HEK293 (cell line): ENCODE data around the gene VASP.

Experiments used
- PRDM1 ChIP-seq: fragments of 450-650 bp; formaldehyde crosslinking; IDR thresholded peaks from 2 replicates; pipeline ENCODE4; 2016; ENCODE audit warnings: missing biosample characterization, missing genetic modification characterization
- SCRT2 ChIP-seq: fragments of 450-650 bp; formaldehyde crosslinking; IDR thresholded peaks from 2 replicates; pipeline ENCODE4 v1.5.1; 2016; ENCODE audit warnings: missing biosample characterization, missing genetic modification characterization
- ZBTB17 ChIP-seq: fragments of 450-650 bp; formaldehyde crosslinking; IDR thresholded peaks from 2 replicates; pipeline ENCODE4 v1.5.1; 2016; ENCODE audit warnings: missing biosample characterization, missing genetic modification characterization
- ZFP41 ChIP-seq: fragments of 450-650 bp; formaldehyde crosslinking; IDR thresholded peaks from 2 replicates; pipeline ENCODE4 v1.5.1; 2016; ENCODE audit warnings: missing biosample characterization, missing genetic modification characterization, borderline replicate concordance
- ZNF175 ChIP-seq: fragments of 450-650 bp; formaldehyde crosslinking; IDR thresholded peaks from 2 replicates; pipeline ENCODE4 v1.5.1; 2016; ENCODE audit warnings: missing biosample characterization, missing genetic modification characterization
- ZNF184 ChIP-seq: fragments of 450-650 bp; IDR thresholded peaks from 2 replicates; pipeline ENCODE4 v1.5.1; 2018; ENCODE audit warnings: missing biosample characterization, mild to moderate bottlenecking, missing genetic modification characterization
- ZNF202 ChIP-seq: fragments of 450-650 bp; formaldehyde crosslinking; IDR thresholded peaks from 2 replicates; pipeline ENCODE4 v1.5.1; 2016; ENCODE audit warnings: missing biosample characterization, missing genetic modification characterization, borderline replicate concordance
- ZNF24 ChIP-seq: fragments of 450-650 bp; formaldehyde crosslinking; IDR thresholded peaks from 2 replicates; pipeline ENCODE4 v1.5.1; 2016; ENCODE audit warnings: missing biosample characterization, missing genetic modification characterization
- ZNF266 ChIP-seq: fragments of 450-650 bp; formaldehyde crosslinking; IDR thresholded peaks from 2 replicates; pipeline ENCODE4 v1.5.1; 2016; ENCODE audit warnings: missing biosample characterization, missing genetic modification characterization, low read depth
- ZNF366 ChIP-seq: fragments of 450-650 bp; formaldehyde crosslinking; conservative IDR thresholded peaks from 2 replicates; pipeline ENCODE4 v1.5.1; 2016; ENCODE audit warnings: missing biosample characterization, missing genetic modification characterization
- ZNF37A ChIP-seq: fragments of 450-650 bp; IDR thresholded peaks from 2 replicates; pipeline ENCODE4 v1.5.1; 2018; ENCODE audit warnings: missing biosample characterization, missing genetic modification characterization
- ZNF404 ChIP-seq: fragments of 450-650 bp; formaldehyde crosslinking; IDR thresholded peaks from 2 replicates; pipeline ENCODE4 v1.5.1; 2017; ENCODE audit warnings: missing biosample characterization, missing genetic modification characterization
- ZNF560 ChIP-seq: fragments of 450-650 bp; formaldehyde crosslinking; IDR thresholded peaks from 2 replicates; pipeline ENCODE4 v1.5.1; 2017; ENCODE audit warnings: missing biosample characterization, missing genetic modification characterization, borderline replicate concordance
- ZNF571 ChIP-seq: fragments of 450-650 bp; formaldehyde crosslinking; IDR thresholded peaks from 2 replicates; pipeline ENCODE4 v1.5.0; 2017; ENCODE audit warnings: missing biosample characterization, missing genetic modification characterization
- ZNF600 ChIP-seq: fragments of 450-650 bp; formaldehyde crosslinking; IDR thresholded peaks from 2 replicates; pipeline ENCODE4 v1.5.1; 2016; ENCODE audit warnings: missing biosample characterization, missing genetic modification characterization
- ZNF701 ChIP-seq: fragments of 450-650 bp; formaldehyde crosslinking; IDR thresholded peaks from 2 replicates; pipeline ENCODE4 v1.5.1; 2016; ENCODE audit warnings: missing biosample characterization, missing genetic modification characterization
- ZNF777 ChIP-seq: fragments of 450-650 bp; formaldehyde crosslinking; IDR thresholded peaks from 2 replicates; pipeline ENCODE4 v1.5.1; 2017; ENCODE audit warnings: missing biosample characterization, missing genetic modification characterization, borderline replicate concordance
- TF ChIP-seq, protein P1 (sequence below): fragments of 450-650 bp; formaldehyde crosslinking; IDR thresholded peaks from 2 replicates; pipeline ENCODE4 v1.5.1; 2016; ENCODE audit warnings: missing biosample characterization, missing genetic modification characterization
- TF ChIP-seq, protein P2 (sequence below): fragments of 450-650 bp; formaldehyde crosslinking; IDR thresholded peaks from 2 replicates; pipeline ENCODE4 v1.5.1; 2016; ENCODE audit warnings: missing biosample characterization, missing genetic modification characterization
- TF ChIP-seq, protein P3 (sequence below): fragments of 450-650 bp; formaldehyde crosslinking; IDR thresholded peaks from 2 replicates; pipeline ENCODE4; 2016; ENCODE audit warnings: missing biosample characterization, missing genetic modification characterization
- TF ChIP-seq, protein P4 (sequence below): fragments of 450-650 bp; formaldehyde crosslinking; IDR thresholded peaks from 2 replicates; pipeline ENCODE4 v1.5.1; 2016; ENCODE audit warnings: missing biosample characterization, missing genetic modification characterization
- TF ChIP-seq, protein P5 (sequence below): fragments of 450-650 bp; formaldehyde crosslinking; optimal IDR thresholded peaks from 2 replicates; pipeline ENCODE3; 2016; ENCODE audit warnings: missing biosample characterization, mild to moderate bottlenecking, missing genetic modification characterization

Gene VASP

GRCh38 chr19:45478454-45479238, 28.6 kb upstream of the VASP start (continued):
- TF ChIP-seq ZNF24 (tag by site-specific recombination) = no peak; the same call in none of the 2 replicates
- TF ChIP-seq, protein P1, sequence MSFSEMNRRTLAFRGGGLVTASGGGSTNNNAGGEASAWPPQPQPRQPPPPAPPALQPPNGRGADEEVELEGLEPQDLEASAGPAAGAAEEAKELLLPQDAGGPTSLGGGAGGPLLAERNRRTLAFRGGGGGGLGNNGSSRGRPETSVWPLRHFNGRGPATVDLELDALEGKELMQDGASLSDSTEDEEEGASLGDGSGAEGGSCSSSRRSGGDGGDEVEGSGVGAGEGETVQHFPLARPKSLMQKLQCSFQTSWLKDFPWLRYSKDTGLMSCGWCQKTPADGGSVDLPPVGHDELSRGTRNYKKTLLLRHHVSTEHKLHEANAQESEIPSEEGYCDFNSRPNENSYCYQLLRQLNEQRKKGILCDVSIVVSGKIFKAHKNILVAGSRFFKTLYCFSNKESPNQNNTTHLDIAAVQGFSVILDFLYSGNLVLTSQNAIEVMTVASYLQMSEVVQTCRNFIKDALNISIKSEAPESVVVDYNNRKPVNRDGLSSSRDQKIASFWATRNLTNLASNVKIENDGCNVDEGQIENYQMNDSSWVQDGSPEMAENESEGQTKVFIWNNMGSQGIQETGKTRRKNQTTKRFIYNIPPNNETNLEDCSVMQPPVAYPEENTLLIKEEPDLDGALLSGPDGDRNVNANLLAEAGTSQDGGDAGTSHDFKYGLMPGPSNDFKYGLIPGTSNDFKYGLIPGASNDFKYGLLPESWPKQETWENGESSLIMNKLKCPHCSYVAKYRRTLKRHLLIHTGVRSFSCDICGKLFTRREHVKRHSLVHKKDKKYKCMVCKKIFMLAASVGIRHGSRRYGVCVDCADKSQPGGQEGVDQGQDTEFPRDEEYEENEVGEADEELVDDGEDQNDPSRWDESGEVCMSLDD (tag by site-specific recombination) = peak; percentile 92
- TF ChIP-seq ZNF366 (tag by site-specific recombination) = 0 out of 2 replicates have a peak, but pooled peaks have one; percentile 45
- TF ChIP-seq ZNF37A (tag by site-specific recombination) = no peak
- peak; percentile 65; the same call in 1 of the 2 replicates for TF ChIP-seq ZNF600
- TF ChIP-seq ZNF701 = no peak
- no peak for TF ChIP-seq ZNF571 (tag by site-specific recombination)
- TF ChIP-seq ZNF202 (tag by site-specific recombination) = no peak
- TF ChIP-seq ZNF404 (tag by site-specific recombination) = no peak
- TF ChIP-seq PRDM1 (tag by site-specific recombination) = no peak; the same call in 1 of the 2 replicates
- TF ChIP-seq ZNF175 (tag by site-specific recombination) = no peak
- TF ChIP-seq, protein P2, sequence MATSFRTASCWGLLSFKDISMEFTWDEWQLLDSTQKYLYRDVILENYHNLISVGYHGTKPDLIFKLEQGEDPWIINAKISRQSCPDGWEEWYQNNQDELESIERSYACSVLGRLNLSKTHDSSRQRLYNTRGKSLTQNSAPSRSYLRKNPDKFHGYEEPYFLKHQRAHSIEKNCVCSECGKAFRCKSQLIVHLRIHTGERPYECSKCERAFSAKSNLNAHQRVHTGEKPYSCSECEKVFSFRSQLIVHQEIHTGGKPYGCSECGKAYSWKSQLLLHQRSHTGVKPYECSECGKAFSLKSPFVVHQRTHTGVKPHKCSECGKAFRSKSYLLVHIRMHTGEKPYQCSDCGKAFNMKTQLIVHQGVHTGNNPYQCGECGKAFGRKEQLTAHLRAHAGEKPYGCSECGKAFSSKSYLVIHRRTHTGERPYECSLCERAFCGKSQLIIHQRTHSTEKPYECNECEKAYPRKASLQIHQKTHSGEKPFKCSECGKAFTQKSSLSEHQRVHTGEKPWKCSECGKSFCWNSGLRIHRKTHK (tag by site-specific recombination) = no peak
- no peak for TF ChIP-seq ZNF184 (tag by site-specific recombination)
- TF ChIP-seq ZNF266 (tag by site-specific recombination) = no peak
- TF ChIP-seq ZNF560 (tag by site-specific recombination) = no peak
- TF ChIP-seq ZFP41 (tag by site-specific recombination) = no peak
- no peak for TF ChIP-seq ZNF777 (tag by site-specific recombination)
- TF ChIP-seq, protein P3, sequence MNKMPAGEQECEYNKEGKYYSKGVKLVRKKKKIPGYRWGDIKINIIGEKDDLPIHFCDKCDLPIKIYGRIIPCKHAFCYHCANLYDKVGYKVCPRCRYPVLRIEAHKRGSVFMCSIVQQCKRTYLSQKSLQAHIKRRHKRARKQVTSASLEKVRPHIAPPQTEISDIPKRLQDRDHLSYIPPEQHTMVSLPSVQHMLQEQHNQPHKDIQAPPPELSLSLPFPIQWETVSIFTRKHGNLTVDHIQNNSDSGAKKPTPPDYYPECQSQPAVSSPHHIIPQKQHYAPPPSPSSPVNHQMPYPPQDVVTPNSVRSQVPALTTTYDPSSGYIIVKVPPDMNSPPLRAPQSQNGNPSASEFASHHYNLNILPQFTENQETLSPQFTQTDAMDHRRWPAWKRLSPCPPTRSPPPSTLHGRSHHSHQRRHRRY (tag by site-specific recombination) = no peak
- TF ChIP-seq, protein P4, sequence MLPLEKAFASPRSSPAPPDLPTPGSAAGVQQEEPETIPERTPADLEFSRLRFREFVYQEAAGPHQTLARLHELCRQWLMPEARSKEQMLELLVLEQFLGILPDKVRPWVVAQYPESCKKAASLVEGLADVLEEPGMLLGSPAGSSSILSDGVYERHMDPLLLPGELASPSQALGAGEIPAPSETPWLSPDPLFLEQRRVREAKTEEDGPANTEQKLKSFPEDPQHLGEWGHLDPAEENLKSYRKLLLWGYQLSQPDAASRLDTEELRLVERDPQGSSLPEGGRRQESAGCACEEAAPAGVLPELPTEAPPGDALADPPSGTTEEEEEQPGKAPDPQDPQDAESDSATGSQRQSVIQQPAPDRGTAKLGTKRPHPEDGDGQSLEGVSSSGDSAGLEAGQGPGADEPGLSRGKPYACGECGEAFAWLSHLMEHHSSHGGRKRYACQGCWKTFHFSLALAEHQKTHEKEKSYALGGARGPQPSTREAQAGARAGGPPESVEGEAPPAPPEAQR (tag by site-specific recombination) = peak; percentile 84; the same call in 1 of the 2 replicates
- TF ChIP-seq, protein P5, sequence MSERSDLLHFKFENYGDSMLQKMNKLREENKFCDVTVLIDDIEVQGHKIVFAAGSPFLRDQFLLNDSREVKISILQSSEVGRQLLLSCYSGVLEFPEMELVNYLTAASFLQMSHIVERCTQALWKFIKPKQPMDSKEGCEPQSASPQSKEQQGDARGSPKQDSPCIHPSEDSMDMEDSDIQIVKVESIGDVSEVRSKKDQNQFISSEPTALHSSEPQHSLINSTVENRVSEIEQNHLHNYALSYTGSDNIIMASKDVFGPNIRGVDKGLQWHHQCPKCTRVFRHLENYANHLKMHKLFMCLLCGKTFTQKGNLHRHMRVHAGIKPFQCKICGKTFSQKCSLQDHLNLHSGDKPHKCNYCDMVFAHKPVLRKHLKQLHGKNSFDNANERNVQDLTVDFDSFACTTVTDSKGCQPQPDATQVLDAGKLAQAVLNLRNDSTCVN (tag by site-specific recombination) = peak; percentile 20
- TF ChIP-seq ZBTB17 = peak; percentile 85
- peak; percentile 100 for TF ChIP-seq SCRT2 (tag by site-specific recombination)
